ENCODE measurements around the gene AURKA. TPM values are rescaled to one million over a fixed set of nuclear protein-coding genes. Genes with fewer than 3 reads are reported as not detected.
A peak's percentile ranks its signal among the peaks of the same experiment; 100 is the strongest.

Gene AURKA
- polyA plus RNA-seq, 1 of the 3 experiments (the other 2 are of a cell fraction): 24.6 TPM

DNA sequence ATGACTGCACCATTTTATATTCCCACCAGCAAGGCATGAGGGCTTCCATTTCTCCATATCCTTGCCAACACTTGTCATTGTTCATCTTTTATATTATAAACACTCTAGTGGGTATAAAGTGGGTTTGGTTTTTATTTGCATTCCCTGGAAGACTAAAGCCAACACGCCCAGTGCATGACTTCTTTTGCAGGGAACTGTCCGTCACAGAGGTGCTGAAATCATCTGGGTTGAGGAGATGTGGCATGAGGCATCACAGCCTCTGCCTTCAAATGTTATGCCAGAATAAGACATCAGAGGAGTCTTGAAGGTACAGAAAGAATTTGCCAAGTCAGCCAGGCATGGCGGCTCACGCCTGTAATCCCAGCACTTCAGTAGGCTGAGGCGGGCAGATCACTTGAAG is 63.2 kb downstream of the AURKA start:
- H3K9me3 ChIP-seq: no peaks in the 10 kb centered on the region
- no peaks in the 10 kb centered on the region for H4K20me1 ChIP-seq (ENCODE audit: insufficient read depth)
- no peak overlapping the region for H3K9ac ChIP-seq
- H3K79me2 ChIP-seq (ENCODE audit: insufficient read depth): no peaks in the 10 kb centered on the region
- no peak overlapping the region for H3K27ac ChIP-seq (ENCODE audit: low read depth in 2 of 2, low read length in 1 of 2)
- H3K4me2 ChIP-seq: no peak overlapping the region
- no peak for DNase-seq
- no peaks in the 10 kb centered on the region for H3K9me2 ChIP-seq
- no peaks in the 10 kb centered on the region for H3K4me1 ChIP-seq (ENCODE audit: control insufficient read depth in 1 of 2, insufficient read depth in 2 of 2, low read depth in 1 of 2, low read length in 1 of 2)
- H3K27me3 ChIP-seq (ENCODE audit: insufficient read depth): no peaks in the 10 kb centered on the region
- no peak overlapping the region for H2AFZ ChIP-seq (ENCODE audit: low read depth)
- ChIA-PET POLR2A (no interaction called here), CTCF (interaction anchor here (0.7 kb wide), 1 partner anchor 15 kb away, joined by 5 read pairs; no protein-coding TSS in a partner anchor)
- WGBS (ENCODE audit: low lambda C conversion rate): 19% methylated on average over 5 of the region's 5 CpGs
- no peaks in the 10 kb centered on the region for H3F3A ChIP-seq (replicated peaks; ENCODE audit: insufficient read depth)
- no peak overlapping the region for H3K4me3 ChIP-seq (ENCODE audit: low read depth in 2 of 2, low read length in 1 of 2)
- no peaks in the 10 kb centered on the region for H3K36me3 ChIP-seq (replicated peaks in 1 of 2; ENCODE audit: control insufficient read depth in 1 of 2, insufficient read depth in 2 of 2, low read length in 1 of 2)
- TF ChIP-seq, protein P1, sequence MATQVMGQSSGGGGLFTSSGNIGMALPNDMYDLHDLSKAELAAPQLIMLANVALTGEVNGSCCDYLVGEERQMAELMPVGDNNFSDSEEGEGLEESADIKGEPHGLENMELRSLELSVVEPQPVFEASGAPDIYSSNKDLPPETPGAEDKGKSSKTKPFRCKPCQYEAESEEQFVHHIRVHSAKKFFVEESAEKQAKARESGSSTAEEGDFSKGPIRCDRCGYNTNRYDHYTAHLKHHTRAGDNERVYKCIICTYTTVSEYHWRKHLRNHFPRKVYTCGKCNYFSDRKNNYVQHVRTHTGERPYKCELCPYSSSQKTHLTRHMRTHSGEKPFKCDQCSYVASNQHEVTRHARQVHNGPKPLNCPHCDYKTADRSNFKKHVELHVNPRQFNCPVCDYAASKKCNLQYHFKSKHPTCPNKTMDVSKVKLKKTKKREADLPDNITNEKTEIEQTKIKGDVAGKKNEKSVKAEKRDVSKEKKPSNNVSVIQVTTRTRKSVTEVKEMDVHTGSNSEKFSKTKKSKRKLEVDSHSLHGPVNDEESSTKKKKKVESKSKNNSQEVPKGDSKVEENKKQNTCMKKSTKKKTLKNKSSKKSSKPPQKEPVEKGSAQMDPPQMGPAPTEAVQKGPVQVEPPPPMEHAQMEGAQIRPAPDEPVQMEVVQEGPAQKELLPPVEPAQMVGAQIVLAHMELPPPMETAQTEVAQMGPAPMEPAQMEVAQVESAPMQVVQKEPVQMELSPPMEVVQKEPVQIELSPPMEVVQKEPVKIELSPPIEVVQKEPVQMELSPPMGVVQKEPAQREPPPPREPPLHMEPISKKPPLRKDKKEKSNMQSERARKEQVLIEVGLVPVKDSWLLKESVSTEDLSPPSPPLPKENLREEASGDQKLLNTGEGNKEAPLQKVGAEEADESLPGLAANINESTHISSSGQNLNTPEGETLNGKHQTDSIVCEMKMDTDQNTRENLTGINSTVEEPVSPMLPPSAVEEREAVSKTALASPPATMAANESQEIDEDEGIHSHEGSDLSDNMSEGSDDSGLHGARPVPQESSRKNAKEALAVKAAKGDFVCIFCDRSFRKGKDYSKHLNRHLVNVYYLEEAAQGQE (IDR thresholded peaks at IDR 0.05; ENCODE audit: low read depth, low read length): peak; percentile 91
- TF ChIP-seq, protein P2, sequence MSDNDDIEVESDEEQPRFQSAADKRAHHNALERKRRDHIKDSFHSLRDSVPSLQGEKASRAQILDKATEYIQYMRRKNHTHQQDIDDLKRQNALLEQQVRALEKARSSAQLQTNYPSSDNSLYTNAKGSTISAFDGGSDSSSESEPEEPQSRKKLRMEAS (IDR thresholded peaks at IDR 0.05; ENCODE audit: low read depth): no peak

DNA sequence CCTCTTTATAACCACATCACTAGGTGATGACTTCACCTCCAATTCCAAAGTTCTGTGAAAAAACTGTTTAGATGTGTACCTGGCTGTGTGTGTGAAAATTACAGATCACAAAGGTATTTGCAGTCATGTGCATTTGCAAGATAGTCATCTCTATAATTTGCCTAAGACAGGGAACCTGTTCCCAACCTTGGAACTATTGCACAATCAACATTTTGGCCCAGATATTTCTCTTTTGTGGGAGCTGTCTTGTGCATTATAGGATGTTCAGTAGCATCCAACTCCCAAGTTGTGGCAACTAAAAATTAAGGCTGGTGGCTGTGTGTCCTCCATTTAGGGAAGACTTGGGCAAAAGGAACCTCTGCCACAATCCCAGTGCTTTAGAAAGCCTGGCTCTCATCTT is 67.2 kb downstream of the AURKA start:
- Histone ChIP-seq H3F3A (replicated peaks; ENCODE audit: insufficient read depth) (no peaks in the 10 kb centered on the region), H3K9ac (no peak overlapping the region), H3K4me2 (no peak overlapping the region), H2AFZ (ENCODE audit: low read depth) (no peak overlapping the region), H3K36me3 (replicated peaks in 1 of 2; ENCODE audit: control insufficient read depth in 1 of 2, insufficient read depth in 2 of 2, low read length in 1 of 2) (no peaks in the 10 kb centered on the region), H3K9me3 (no peaks in the 10 kb centered on the region), H3K79me2 (ENCODE audit: insufficient read depth) (no peaks in the 10 kb centered on the region), H3K4me1 (ENCODE audit: control insufficient read depth in 1 of 2, insufficient read depth in 2 of 2, low read depth in 1 of 2, low read length in 1 of 2) (no peaks in the 10 kb centered on the region; a peak in 1 of 4 replicates), H3K4me3 (ENCODE audit: low read depth in 2 of 2, low read length in 1 of 2) (no peak overlapping the region), H3K9me2 (no peaks in the 10 kb centered on the region), H3K27me3 (ENCODE audit: insufficient read depth) (no peaks in the 10 kb centered on the region), H3K27ac (ENCODE audit: low read depth in 2 of 2, low read length in 1 of 2) (no peak overlapping the region), H4K20me1 (ENCODE audit: insufficient read depth) (no peaks in the 10 kb centered on the region)
- TF ChIP-seq NFIC (IDR thresholded peaks at IDR 0.05; ENCODE audit: borderline replicate concordance): no peak
- TF ChIP-seq YY1 (IDR thresholded peaks at IDR 0.05; ENCODE audit: low read depth): no peak
- TF ChIP-seq, protein P2 (IDR thresholded peaks at IDR 0.05; ENCODE audit: low read depth): no peak
- no peak for TF ChIP-seq RFX5 (IDR thresholded peaks at IDR 0.05; ENCODE audit: low read length)
- TF ChIP-seq, protein P3, sequence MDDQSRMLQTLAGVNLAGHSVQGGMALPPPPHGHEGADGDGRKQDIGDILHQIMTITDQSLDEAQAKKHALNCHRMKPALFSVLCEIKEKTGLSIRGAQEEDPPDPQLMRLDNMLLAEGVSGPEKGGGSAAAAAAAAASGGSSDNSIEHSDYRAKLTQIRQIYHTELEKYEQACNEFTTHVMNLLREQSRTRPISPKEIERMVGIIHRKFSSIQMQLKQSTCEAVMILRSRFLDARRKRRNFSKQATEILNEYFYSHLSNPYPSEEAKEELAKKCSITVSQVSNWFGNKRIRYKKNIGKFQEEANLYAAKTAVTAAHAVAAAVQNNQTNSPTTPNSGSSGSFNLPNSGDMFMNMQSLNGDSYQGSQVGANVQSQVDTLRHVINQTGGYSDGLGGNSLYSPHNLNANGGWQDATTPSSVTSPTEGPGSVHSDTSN (IDR thresholded peaks at IDR 0.05): no peak
- TF ChIP-seq POLR2AphosphoS5 (IDR thresholded peaks at IDR 0.05; ENCODE audit: low read depth, low read length): no peak
- no peak for TF ChIP-seq FOXJ3 (CRISPR knock-in tag; IDR thresholded peaks at IDR 0.05)
- no peak for TF ChIP-seq GATA2 (CRISPR knock-in tag; IDR thresholded peaks at IDR 0.05)
- DNase-seq: no peak
- POLR2A ChIA-PET: no interaction called here
- CTCF ChIA-PET: no interaction called here

Data from SK-N-SH (cell line).